ENCODE measurements around the gene ANKMY1. TPM values are rescaled to one million over a fixed set of nuclear protein-coding genes. Genes with fewer than 3 reads are reported as not detected.

Gene ANKMY1
- total and polyA plus RNA-seq, 2 experiments from 2014 or later, result 2.3 to 8.9 TPM

- H3K27me3 Mint-ChIP-seq (ENCODE audit: insufficient read depth, low read depth, poor library complexity), result peaks cover 6% of the 10 kb centered on the region
Observed at GRCh38 chr2:240507060-240507777, 50.6 kb downstream of the ANKMY1 start.

More at GRCh38 chr2:240507060-240507777, 50.6 kb downstream of the ANKMY1 start:
- H3K9me3 Mint-ChIP-seq, result no peaks in the 10 kb centered on the region
- Histone ChIP-seq H3K79me2 (replicated peaks; ENCODE audit: insufficient read depth) (no peaks in the 10 kb centered on the region), H3F3A (replicated peaks; ENCODE audit: low read depth) (no peaks in the 10 kb centered on the region), H3K4me3 (no peak overlapping the region), H2AFZ (no peak overlapping the region), H3K27me3 (ENCODE audit: insufficient read depth) (no peaks in the 10 kb centered on the region), H4K20me1 (replicated peaks; ENCODE audit: insufficient read depth) (no peaks in the 10 kb centered on the region), H3K36me3 (ENCODE audit: insufficient read depth) (no peaks in the 10 kb centered on the region), H3K4me2 (no peak overlapping the region), H3K27ac (ENCODE audit: low read depth) (no peak overlapping the region), H3K4me1 (ENCODE audit: insufficient read depth) (no peaks in the 10 kb centered on the region), H3K9me2 (ENCODE audit: insufficient read depth) (0 out of 2 replicates have a peak, but pooled peaks cover 4% of the 10 kb centered on the region)
- ATAC-seq (no peak), DNase-seq (ENCODE audit: low spot score) (no peak)
- H3K4me1 Mint-ChIP-seq, result no peaks in the 10 kb centered on the region; the same call in 2 of the 3 replicates
- no peaks in the 10 kb centered on the region for H3K36me3 Mint-ChIP-seq (ENCODE audit: low read depth)
- TF ChIP-seq EZH2phosphoT487 (IDR thresholded peaks at IDR 0.05; ENCODE audit: unreplicated experiment) (no peak), POLR2AphosphoS5 (IDR thresholded peaks at IDR 0.05; ENCODE audit: low read depth) (no peak), ZNF114 (CRISPR knock-in tag; IDR thresholded peaks at IDR 0.05) (no peak), CTCF (conservative IDR thresholded peaks at IDR 0.05; ENCODE audit: low read depth in 2 of 2) (no peak), ETS1 (IDR thresholded peaks at IDR 0.05) (no peak), ZNF331 (CRISPR knock-in tag; IDR thresholded peaks at IDR 0.05; ENCODE audit: low read depth) (no peak), CREB1 (CRISPR knock-in tag; IDR thresholded peaks at IDR 0.05; ENCODE audit: low read depth) (no peak), NANOG (IDR thresholded peaks at IDR 0.05; ENCODE audit: borderline replicate concordance) (no peak), JUNB (IDR thresholded peaks at IDR 0.05; ENCODE audit: unreplicated experiment) (no peak), STAT1 (IDR thresholded peaks at IDR 0.05; ENCODE audit: unreplicated experiment) (no peak), EZH2 (IDR thresholded peaks at IDR 0.05; ENCODE audit: low read depth, unreplicated experiment) (no peak), ZNF462 (CRISPR knock-in tag; IDR thresholded peaks at IDR 0.05) (no peak), REST (IDR thresholded peaks at IDR 0.05; ENCODE audit: unreplicated experiment) (no peak)
- H3K4me3 Mint-ChIP-seq, result no peak overlapping the region
- H3K27ac Mint-ChIP-seq, result no peak overlapping the region
